Right cardiac atrium (tissue), 5 donors: Measurements from ENCODE around the gene LCN1. TPM values are rescaled to one million over a fixed set of nuclear protein-coding genes. Genes with fewer than 3 reads are reported as not detected.
"Not testable (repeated sequence)": the region's sequence is repeated elsewhere in the genome, so short reads cannot be mapped to it uniquely, and the experiment has no call there.

ENCODE experiments used
- ATAC-seq, 2 donors: fragments of 200-7000 bp; cut with Tn5 transposase; one replicate each; pipeline versions ENCODE4 v1.8.0 to v1.9.1; 2020; ENCODE audit warnings: moderate library complexity in 2 of 2, mild to moderate bottlenecking in 1 of 2
- DNase-seq, 3 donors: peaks; one replicate each; pipeline ENCODE4 v3.0.0-alpha.2; 2020
- H3K27ac ChIP-seq: one replicate; pipeline ENCODE4 v1.5.1; 2013; ENCODE audit warnings: mild to moderate bottlenecking, low read length, control low read depth, moderate library complexity
- H3K27me3 ChIP-seq: one replicate; pipeline ENCODE4 v1.6.1; 2013; ENCODE audit not compliant: control insufficient read depth, insufficient read depth
- H3K4me1 ChIP-seq: one replicate; pipeline ENCODE4 v1.6.1; 2013; ENCODE audit warnings: low read length; ENCODE audit not compliant: control insufficient read depth, insufficient read depth
- H3K4me3 ChIP-seq: one replicate; pipeline ENCODE4 v1.5.1; 2013; ENCODE audit warnings: low read length, control low read depth
- H3K9me3 ChIP-seq: one replicate; pipeline ENCODE4 v1.6.1; 2013; ENCODE audit warnings: low read length; ENCODE audit not compliant: control insufficient read depth
- WGBS: extraction: QIAGEN DNeasy Blood & Tissue Kit; methylation state at CpG from one replicate; pipeline ENCODE4 v1.1.7; 2013; 5-methylcytosine and 5-hydroxymethylcytosine counted together
- intact Hi-C, 4 donors: fragments of 100-400 bp; cut with DNase I; formaldehyde crosslinking; loops; one replicate each; pipeline versions ENCODE4 v1.11.0 to v1.14.0; 2022 to 2023
- polyA plus RNA-seq: library from polyadenylated mRNA; stranded (reverse); fragments of 200-250 nt; gene quantifications from one replicate; pipeline ENCODE4 v1.2.3, GENCODE V29; 2013
- total RNA-seq, 4 donors: library from RNA; stranded (reverse); fragmentation: NEBNext Ultra II Directional; extraction: Animal tissue kit (Norgen Biotek cat#: 25700); gene quantifications; one replicate each; pipeline ENCODE4 v1.2.1, GENCODE V29; 2021
- donor health status: healthy with polysubstance abuse.
- donor health status: DM: no; HTN: yes; CAD: no.
- donor health status: DM: no; HTN: no; CAD: no.
- donor health status: DM: no; HTN: yes; CAD: no; lungs with severe emphysema.
- donor health status: DM: yes; HTN: yes; CAD: no.

LCN1 gene
- total and polyA plus RNA-seq, 5 donors: 0.42 to 4.0 TPM; not detected in 3

DNA sequence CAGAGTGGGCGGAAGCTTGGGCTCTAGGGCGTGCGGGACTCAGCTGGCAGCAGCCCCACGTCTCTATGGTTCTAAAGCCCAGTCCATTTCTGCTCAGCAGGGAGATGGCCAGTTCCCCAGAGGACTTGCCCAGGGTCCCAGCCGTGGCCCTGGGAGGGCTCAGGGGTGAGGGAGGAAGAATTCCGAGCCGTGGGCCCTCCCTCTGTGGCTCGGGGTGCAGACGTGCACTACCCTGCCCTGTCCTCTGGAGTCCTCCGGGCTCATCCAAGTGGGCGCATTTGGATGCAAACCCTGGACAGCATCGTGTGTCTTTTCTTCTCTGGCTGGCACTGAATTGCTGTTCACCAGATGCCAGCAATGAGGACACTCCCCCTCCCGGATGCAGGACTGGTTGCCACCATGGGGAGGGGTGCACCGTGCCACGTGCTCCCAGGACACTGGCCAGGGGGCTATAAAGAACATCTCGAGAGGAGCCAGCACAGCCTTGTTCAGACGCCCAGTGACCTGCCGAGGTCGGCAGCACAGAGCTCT is 24.5 kb downstream of the LCN1 start, which contains the start of gene OBP2A:
TSS of gene OBP2A (plus strand) at position 481 of the 531 bp plus-strand sequence. CDS start 55 bp downstream, outside the sequence.
- H3K27ac ChIP-seq, DNase-seq, H3K4me3 ChIP-seq, H3K9me3 ChIP-seq, intact Hi-C loops, H3K27me3 ChIP-seq, ATAC-seq, H3K4me1 ChIP-seq: not testable (repeated sequence)
- 75% methylated on average over 14 of the region's 19 CpGs for WGBS

DNA sequence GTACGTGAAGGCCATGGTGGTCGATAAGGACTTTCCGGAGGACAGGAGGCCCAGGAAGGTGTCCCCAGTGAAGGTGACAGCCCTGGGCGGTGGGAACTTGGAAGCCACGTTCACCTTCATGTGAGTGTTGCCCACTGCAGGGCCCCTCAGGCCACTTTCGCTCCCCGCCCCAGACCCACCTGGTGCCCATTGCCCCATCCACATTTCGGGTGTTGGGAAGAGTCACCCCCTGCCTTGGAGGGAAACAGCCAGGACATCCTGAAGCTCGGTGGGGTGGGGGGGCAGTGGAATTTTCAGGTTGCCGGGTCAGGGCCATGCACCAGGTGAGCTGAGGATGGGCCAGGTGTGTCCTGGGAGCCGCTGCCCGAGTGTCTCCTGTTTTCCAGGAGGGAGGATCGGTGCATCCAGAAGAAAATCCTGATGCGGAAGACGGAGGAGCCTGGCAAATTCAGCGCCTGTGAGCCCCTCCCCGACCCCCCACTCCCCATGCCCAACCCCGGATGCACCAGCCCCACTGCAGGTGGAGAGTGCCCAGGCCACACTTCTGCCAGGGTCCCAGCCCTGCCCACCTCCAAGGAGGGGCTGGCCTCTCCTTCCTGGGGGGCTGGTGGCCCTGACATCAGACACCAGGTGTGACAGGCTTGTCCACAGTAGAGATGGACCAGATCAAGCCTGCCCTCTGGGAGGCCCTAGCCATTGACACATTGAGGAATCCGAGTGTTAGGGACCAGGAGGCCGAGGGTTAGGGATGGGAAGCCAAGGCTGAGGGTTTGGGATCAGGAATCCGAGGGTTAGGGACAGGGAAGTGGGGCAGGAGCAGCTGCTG is 25.8 kb downstream of the LCN1 start:
- 81% methylated on average over 19 of the region's 21 CpGs for WGBS
- H3K27me3 ChIP-seq, ATAC-seq, intact Hi-C loops, H3K9me3 ChIP-seq, H3K4me3 ChIP-seq, DNase-seq, H3K27ac ChIP-seq, H3K4me1 ChIP-seq: not testable (repeated sequence)

DNA sequence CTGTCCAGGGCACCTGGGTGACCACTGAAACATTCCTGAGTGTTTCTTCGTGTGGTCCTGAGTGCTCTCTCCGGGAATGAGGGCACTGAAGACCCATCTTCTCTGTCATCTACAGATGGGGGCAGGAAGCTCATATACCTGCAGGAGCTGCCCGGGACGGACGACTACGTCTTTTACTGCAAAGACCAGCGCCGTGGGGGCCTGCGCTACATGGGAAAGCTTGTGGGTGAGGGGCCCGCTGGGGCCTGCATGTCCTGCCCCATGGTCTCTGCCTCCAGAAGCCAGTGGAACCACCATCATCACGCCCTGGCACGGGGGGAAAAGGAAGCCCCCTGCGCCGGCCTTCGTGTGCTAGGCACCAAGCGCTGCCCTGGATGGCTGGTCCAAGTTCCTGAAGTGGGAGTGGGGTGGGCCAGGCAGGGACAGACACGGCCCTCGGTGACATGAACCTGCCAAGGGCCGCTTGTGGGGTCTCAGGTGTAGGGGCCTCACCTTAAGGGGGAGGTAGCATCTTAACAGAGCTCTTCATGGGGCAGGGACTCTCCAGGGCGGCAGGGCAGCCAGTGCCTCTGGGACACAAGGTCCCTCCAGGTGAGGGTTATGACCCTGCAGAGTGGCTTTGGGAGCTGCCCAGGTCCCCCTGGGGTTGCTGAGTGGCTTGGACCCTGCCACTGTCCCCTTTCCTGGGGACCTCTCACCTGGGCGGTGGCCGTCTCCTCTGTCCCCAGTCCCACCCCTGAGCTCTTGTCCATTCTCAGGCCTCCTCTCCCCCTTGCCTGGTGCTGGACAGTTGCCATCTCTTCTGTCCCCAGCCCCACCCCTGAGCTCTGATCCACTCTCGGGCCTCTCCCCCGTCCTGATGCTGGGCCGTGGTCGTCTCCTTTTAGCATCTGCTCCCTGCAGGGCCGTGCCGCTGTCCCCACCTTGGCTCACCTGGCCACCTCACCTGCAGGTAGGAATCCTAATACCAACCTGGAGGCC is 26.8 kb downstream of the LCN1 start:
- Histone ChIP-seq H3K4me3 (no peak overlapping the region), H3K4me1 (no peaks in the 10 kb centered on the region), H3K27me3 (no peaks in the 10 kb centered on the region), H3K27ac (no peak overlapping the region), H3K9me3 (no peaks in the 10 kb centered on the region)
- no peak for ATAC-seq
- intact Hi-C loops: no loop called here
- DNase-seq: no peak
- WGBS: 74% methylated on average over 28 of the region's 28 CpGs

DNA sequence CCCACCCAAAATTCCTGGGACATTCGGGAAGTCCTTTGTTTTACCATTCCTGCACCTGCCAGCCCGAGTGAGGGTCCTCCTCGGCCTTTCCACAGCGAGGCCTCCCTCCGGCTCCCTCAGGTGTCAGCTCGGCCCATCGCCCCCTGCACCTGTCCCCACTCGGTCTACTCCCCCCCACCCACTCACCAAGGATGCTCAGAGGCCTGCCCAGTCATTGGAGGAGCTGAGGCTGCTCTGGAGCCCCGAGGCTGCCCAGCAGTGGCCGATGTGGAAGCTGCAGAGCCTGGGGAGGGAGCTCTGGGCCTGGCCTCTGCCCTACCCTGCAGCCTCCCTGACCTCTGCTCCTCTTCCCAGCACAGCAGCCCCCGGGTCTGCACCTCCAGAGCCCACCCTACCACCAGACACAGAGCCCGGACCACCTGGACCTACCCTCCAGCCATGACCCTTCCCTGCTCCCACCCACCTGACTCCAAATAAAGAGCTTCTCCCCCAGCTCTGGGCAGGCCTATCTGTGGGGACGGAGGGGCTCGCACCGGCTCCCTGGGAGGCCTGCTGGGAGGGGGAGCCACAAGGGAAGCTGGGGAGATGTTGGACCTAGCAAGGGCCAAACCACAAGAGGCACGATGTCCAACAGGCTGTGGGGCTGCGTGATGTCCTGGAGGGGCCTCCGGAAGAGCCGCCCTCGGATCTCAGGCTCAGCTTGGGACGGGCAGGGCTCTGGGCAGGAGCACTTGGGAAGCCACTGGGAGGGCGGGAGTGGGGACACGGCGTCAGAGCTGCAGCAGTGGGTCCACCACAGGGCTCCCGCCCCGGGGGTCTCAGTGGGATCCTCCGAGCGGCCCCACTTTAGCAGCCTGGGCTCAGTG is 28.5 kb downstream of the LCN1 start:
- DNase-seq, ATAC-seq, H3K9me3 ChIP-seq, intact Hi-C loops, H3K4me3 ChIP-seq, H3K27me3 ChIP-seq, H3K4me1 ChIP-seq, H3K27ac ChIP-seq: not testable (repeated sequence)
- WGBS: 77% methylated on average over 28 of the region's 28 CpGs

DNA sequence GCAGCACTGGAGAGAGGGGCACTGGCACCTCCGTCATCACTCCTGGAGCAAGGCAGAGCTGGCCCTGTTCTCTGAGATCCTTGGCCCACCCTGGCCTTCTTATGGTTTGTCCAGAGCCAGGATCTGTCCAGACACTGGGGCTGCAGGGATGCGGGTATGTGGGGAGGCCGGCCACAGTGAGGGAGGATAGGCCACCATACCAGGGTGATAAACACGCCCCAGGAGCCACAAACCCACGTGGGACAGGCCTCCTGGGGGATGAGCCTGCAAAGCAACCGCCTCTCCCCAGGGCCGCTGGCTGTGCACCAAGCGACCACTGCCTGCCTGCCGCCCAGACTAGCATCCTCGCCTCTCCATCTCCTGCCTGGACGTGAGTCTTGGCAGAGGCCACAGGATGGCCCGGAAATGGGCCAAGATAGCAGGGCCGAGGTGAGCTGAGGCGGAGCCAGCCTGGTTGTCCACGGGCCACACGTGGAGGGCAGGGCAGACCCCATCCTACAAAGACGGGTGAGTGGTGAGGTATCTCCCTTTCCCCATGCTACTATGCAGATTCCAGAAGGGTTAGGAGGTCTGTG is 29.2 kb downstream of the LCN1 start:
- no peaks in the 10 kb centered on the region for H3K27me3 ChIP-seq
- H3K4me1 ChIP-seq: no peaks in the 10 kb centered on the region
- no peak overlapping the region for H3K27ac ChIP-seq
- 61% methylated on average over 17 of the region's 17 CpGs for WGBS
- ATAC-seq: no peak
- no peak for DNase-seq
- intact Hi-C loops: no loop called here
- H3K9me3 ChIP-seq: no peaks in the 10 kb centered on the region
- H3K4me3 ChIP-seq: no peak overlapping the region

DNA sequence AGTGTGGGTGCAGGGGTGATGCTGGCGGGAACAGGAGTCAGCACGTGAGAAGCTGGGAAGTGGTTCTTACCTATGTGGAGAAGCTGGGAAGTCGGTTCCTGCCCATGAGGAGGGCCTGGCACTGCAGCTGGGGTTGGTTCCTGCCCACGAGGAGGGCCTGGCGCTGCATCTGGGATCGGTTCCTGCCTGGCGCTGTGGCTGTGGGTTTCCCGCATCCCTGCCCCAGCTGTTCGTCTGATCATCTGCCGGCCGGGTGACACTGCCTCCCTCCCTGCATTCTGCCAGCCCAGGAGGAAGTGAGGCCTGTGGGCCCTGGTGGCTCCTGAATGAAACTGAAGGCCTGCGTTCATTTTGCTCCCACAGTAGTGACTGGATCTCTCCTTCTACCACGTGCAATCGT is 29.8 kb downstream of the LCN1 start:
- Histone ChIP-seq H3K4me3 (no peak overlapping the region), H3K4me1 (no peaks in the 10 kb centered on the region), H3K27ac (no peak overlapping the region), H3K9me3 (no peaks in the 10 kb centered on the region), H3K27me3 (no peaks in the 10 kb centered on the region)
- intact Hi-C loops: no loop called here
- DNase-seq: no peak
- no peak for ATAC-seq
- 64% methylated on average over 14 of the region's 14 CpGs for WGBS

DNA sequence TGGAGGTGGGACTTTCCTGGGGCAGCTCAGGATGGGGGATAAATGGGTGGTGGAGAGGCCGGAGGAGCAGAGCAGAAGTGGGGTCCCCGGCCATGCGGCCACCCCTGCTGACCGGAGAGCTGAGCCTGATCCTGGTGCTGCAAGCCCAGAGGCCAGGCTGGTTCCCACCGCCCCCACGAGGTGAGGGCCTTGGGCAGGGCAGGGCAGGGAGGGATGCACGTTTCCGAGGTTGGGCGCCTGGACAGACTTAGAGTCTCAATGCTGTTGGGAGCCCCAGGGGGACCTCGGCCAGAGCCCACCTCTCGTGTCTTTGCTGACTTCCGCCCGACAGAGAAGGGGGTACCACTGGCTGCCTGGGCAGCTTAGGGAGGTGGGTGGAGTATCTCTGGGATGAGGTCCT is 30.2 kb downstream of the LCN1 start:
- WGBS: 90% methylated on average over 13 of the region's 13 CpGs
- no peak overlapping the region for H3K27ac ChIP-seq

DNA sequence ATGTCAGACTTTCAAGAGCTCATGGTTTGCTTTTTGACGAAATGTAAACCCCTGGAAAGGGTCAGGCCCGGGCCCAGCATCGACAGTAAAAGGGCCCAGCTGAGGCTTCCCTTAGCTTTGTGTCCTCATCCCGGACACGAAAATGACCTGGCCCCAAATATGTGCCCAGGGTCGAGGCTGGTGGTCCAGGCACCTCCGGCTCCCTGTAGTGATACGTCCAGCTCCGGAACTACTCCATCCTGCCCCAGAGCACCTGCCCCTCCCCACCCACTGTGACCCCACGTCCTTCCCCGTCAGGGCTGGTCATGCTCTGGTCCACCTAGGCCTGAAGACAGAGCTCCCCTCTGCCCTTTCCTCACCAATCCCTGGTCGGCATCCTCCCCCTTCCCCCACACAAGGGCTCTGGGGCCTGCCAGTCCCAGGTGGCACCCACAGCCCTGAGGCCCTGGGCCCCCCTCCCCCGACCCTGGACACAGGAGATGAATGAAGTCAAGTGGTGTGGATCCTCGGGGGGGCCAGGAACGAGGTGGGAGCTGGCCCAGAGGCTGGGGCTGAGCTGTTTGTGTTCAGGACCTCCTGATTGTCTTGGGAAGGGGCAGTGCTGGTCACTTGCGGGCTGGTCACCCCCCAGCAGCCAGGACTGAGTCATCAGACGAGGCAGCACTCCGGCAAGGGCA is 30.9 kb downstream of the LCN1 start:
- 74% methylated on average over 18 of the region's 18 CpGs for WGBS
- Histone ChIP-seq H3K4me3 (no peak overlapping the region), H3K4me1 (no peaks in the 10 kb centered on the region), H3K9me3 (no peaks in the 10 kb centered on the region), H3K27ac (no peak overlapping the region), H3K27me3 (no peaks in the 10 kb centered on the region)
- no peak for DNase-seq
- intact Hi-C loops: no loop called here
- no peak for ATAC-seq

More for the DNA sequence above, 30.2 kb downstream of the LCN1 start:
- intact Hi-C loops: no loop called here
- H3K4me1 ChIP-seq: no peaks in the 10 kb centered on the region
- no peak for ATAC-seq
- no peaks in the 10 kb centered on the region for H3K27me3 ChIP-seq
- no peak for DNase-seq
- H3K4me3 ChIP-seq: no peak overlapping the region
- H3K9me3 ChIP-seq: no peaks in the 10 kb centered on the region

DNA sequence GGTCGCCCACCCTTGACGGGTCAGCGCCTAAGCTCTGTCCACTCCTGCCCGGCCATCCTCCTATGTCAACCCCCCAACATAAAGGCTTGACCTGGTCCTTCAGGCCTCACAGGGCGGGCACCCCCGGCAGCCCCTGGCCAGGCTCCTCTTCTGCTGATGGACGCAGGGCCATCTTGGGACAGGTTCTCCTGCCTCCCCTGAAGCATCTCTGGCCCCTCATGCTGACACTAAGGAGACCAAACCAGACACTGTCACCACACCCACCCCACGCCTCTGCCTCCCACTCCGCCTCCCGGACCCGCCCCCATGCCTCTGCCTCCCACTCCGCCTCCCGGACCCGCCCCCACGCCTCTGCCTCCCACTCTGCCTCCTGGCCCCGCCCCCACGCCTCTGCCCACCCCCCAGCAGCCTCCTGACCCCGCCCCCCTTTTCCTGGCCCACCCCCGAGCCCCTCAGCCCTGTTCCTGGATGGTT is 31.5 kb downstream of the LCN1 start:
- no peak overlapping the region for H3K4me3 ChIP-seq
- DNase-seq (no peak), ATAC-seq (no peak)
- no peaks in the 10 kb centered on the region for H3K9me3 ChIP-seq
- H3K27ac ChIP-seq: no peak overlapping the region
- H3K27me3 ChIP-seq: no peaks in the 10 kb centered on the region
- H3K4me1 ChIP-seq: no peaks in the 10 kb centered on the region
- intact Hi-C loops: no loop called here
- WGBS: 88% methylated on average over 19 of the region's 19 CpGs
